ENCODE results near the gene PHF19. TPM values are rescaled to one million over a fixed set of nuclear protein-coding genes. Genes with fewer than 3 reads are reported as not detected.
A peak's percentile ranks its signal among the peaks of the same experiment; 100 is the strongest.

The PHF19 gene
- total RNA-seq, 1 donor from 2014 or later: 18.9 TPM

DNA sequence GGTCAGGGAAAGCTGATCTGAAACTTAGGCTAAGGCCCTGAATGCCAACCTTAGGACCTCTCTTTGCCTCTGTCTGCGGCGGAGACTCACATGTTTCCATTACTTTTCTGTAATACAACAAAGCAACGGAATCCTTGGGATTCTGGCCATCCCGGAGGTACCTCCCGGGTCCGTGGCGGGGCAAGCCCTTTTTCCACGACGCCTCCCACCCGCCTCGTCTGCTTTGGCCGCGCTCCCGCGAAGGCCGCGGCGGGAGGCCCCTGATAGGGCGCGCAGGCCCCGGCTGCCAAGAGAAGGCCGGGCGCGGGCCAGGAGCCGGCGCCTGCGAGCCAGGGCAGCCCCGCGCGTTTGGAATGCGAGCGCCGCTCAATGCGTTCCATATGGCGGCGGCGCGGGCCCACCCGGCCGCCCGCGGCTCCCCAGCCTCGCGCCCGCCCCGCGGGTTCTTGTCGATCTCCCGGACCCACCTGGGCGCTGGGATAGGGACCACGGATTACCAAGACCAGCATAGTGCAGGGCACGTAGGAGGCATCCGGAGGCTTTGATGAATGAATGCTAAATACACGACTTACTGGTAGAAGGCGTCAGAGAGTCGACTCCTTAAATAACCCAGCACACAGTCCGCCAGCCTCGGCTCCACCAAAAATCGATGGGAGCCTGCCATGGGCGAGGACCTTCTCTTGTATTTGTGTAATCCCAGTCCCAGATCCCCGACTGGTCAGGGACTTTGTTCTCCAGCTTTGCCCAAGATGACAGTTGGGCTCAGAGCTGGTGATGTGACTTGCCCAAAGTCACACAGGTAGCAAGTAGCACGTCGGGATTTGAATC is 17.5 kb upstream of the PHF19 start:
- no peak overlapping the region for H3K27ac Mint-ChIP-seq (ENCODE audit: unreplicated experiment)
- peaks cover 3% of the 10 kb centered on the region for H3K9me3 Mint-ChIP-seq (ENCODE audit: unreplicated experiment)
- no peak overlapping the region for H3K4me3 Mint-ChIP-seq (ENCODE audit: unreplicated experiment)
- TF ChIP-seq, protein P1, sequence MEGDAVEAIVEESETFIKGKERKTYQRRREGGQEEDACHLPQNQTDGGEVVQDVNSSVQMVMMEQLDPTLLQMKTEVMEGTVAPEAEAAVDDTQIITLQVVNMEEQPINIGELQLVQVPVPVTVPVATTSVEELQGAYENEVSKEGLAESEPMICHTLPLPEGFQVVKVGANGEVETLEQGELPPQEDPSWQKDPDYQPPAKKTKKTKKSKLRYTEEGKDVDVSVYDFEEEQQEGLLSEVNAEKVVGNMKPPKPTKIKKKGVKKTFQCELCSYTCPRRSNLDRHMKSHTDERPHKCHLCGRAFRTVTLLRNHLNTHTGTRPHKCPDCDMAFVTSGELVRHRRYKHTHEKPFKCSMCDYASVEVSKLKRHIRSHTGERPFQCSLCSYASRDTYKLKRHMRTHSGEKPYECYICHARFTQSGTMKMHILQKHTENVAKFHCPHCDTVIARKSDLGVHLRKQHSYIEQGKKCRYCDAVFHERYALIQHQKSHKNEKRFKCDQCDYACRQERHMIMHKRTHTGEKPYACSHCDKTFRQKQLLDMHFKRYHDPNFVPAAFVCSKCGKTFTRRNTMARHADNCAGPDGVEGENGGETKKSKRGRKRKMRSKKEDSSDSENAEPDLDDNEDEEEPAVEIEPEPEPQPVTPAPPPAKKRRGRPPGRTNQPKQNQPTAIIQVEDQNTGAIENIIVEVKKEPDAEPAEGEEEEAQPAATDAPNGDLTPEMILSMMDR (IDR thresholded peaks at IDR 0.05; ENCODE audit: partially characterized antibody, unreplicated experiment): no peak
- no peaks in the 10 kb centered on the region for H3K36me3 Mint-ChIP-seq (ENCODE audit: unreplicated experiment)
- DNase-seq: peak; percentile 32
- peaks cover 9% of the 10 kb centered on the region for H3K4me1 Mint-ChIP-seq (ENCODE audit: low read depth, unreplicated experiment)
- peaks cover 2% of the 10 kb centered on the region for H3K27me3 Mint-ChIP-seq (ENCODE audit: unreplicated experiment)

DNA sequence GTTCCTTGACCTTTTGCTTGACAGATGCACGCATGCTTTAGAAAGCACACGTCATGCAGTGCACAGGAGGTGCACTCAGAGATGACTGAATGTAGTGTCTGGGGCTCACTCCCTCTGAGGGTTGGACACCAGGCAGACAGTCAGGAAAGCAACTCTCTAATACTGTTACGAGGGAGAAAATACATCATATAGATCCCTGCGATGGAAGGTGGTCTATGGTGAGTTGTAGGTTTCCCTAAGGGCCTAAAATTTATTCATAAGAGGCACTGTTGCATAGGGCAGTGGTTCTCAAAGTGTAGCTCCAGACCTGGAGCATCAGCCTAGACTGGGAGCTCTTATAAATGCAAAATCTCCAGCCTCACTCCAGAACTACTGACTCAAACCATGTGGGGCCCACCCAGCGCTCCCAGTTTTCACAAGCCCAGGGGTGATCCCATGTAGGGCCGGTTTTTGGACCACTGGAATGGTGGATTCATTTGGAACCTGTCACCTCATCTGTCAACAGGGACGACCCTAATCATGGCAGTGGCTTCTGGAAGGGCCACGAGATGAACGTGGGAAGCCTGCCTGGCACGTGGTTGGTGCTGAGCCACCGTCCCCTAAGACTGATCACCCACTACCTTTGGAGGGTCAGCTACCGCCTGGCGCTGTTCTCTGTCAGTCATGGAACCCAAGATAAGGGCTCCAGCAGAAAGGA is 16.8 kb upstream of the PHF19 start:
- Mint-ChIP-seq H3K36me3 (ENCODE audit: unreplicated experiment) (no peaks in the 10 kb centered on the region), H3K27me3 (ENCODE audit: unreplicated experiment) (peaks cover 2% of the 10 kb centered on the region), H3K4me1 (ENCODE audit: low read depth, unreplicated experiment) (peaks cover 9% of the 10 kb centered on the region), H3K27ac (ENCODE audit: unreplicated experiment) (peak overlapping the region; percentile 36), H3K4me3 (ENCODE audit: unreplicated experiment) (no peak overlapping the region), H3K9me3 (ENCODE audit: unreplicated experiment) (peaks cover 3% of the 10 kb centered on the region)
- DNase-seq: no peak
- TF ChIP-seq, protein P1 (IDR thresholded peaks at IDR 0.05; ENCODE audit: partially characterized antibody, unreplicated experiment): no peak

DNA sequence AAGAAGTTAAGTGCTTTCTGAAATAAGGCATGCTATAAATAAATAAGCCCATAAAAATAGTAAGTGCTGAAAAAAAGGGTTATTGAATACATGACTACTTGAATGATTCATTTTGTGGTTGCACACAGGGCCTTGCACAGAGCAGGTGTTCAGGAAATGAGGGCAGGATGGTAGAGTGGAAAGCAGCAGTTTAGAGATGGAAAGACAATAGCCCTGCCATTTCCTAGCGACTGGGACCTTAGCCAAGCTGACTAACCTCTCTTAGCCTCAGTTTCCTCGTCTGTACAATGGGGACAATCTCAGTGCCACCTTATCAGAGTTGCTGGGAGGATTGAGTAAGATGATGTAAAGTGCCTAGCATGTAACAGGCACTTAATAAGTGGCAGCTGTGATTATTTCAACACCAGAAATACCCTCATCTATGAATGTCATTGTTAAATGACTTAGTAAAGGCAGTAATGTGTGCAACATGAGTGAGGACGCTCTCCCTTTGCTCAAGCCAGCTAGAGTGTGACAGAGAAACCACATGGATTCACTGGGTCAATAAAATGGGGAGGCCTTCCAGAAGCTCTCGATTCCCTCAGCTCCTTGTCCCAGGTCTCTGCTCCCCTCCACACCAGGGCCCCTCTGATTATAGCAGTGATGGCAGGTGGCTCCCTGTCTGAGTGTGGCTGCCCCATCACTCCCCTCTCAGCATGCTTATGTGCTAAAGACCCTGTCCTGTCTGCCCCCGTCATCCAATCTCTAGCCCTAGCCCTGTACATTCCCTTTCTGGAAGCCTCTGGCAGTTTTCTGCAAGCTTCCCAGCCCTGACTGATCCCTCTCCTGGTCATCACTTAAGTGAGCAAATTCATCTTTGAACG is 16.0 kb upstream of the PHF19 start:
- DNase-seq: no peak
- Mint-ChIP-seq H3K4me1 (ENCODE audit: low read depth, unreplicated experiment) (peaks cover 9% of the 10 kb centered on the region), H3K27me3 (ENCODE audit: unreplicated experiment) (peaks cover 2% of the 10 kb centered on the region), H3K9me3 (ENCODE audit: unreplicated experiment) (peaks cover 3% of the 10 kb centered on the region), H3K36me3 (ENCODE audit: unreplicated experiment) (no peaks in the 10 kb centered on the region), H3K27ac (ENCODE audit: unreplicated experiment) (peak overlapping the region; percentile 36), H3K4me3 (ENCODE audit: unreplicated experiment) (no peak overlapping the region)
- TF ChIP-seq, protein P1 (IDR thresholded peaks at IDR 0.05; ENCODE audit: partially characterized antibody, unreplicated experiment): no peak

DNA sequence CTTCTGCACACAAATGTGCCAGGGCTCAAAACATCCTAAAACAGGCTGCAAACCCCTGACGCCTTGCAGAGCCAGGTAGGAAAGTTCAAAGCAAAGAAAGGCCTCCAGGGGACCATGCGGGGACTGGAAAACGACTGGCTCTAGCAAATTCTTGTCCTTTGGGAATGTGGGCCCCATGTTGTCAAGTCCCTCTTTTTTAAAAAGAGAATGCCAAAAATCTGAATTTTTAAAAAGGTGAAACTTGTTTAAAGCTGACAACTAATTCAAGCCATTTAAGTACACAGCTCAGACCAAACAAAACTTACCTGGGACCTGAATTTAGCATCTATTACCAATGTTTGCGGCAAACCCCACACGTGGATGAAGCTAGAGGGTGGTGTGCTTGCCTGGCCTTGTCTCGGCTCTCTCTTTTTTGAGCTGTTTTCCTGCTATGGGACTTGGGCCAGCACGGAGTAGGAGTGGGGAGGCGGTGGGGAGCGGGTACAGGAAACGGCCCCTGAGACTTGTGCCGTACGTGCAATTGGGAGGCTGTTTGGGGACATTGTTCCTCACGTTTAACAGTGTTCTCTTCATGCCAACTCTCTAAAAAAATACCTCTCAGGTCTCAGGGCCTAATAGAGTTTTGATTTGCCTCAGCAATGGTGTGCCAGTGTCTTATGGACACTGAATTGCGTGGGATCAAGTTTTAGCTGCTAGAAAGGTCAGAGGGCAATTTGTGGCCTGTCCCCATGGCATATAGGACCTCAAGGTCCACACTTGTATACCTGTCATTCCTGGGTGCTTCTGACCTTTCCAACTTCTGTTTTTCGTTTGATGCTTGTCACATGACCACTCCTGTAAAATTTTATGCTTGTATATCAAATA is 15.1 kb upstream of the PHF19 start:
- TF ChIP-seq, protein P1 (IDR thresholded peaks at IDR 0.05; ENCODE audit: partially characterized antibody, unreplicated experiment): no peak
- DNase-seq: no peak
- H3K9me3 Mint-ChIP-seq (ENCODE audit: unreplicated experiment): peaks cover 3% of the 10 kb centered on the region

More for the DNA sequence above, 15.1 kb upstream of the PHF19 start:
- peaks cover 9% of the 10 kb centered on the region for H3K4me1 Mint-ChIP-seq (ENCODE audit: low read depth, unreplicated experiment)
- no peaks in the 10 kb centered on the region for H3K36me3 Mint-ChIP-seq (ENCODE audit: unreplicated experiment)
- H3K27ac Mint-ChIP-seq (ENCODE audit: unreplicated experiment): no peak overlapping the region
- H3K4me3 Mint-ChIP-seq (ENCODE audit: unreplicated experiment): no peak overlapping the region
- peaks cover 2% of the 10 kb centered on the region for H3K27me3 Mint-ChIP-seq (ENCODE audit: unreplicated experiment)
